ENCODE data around the gene GRID2.

DNA sequence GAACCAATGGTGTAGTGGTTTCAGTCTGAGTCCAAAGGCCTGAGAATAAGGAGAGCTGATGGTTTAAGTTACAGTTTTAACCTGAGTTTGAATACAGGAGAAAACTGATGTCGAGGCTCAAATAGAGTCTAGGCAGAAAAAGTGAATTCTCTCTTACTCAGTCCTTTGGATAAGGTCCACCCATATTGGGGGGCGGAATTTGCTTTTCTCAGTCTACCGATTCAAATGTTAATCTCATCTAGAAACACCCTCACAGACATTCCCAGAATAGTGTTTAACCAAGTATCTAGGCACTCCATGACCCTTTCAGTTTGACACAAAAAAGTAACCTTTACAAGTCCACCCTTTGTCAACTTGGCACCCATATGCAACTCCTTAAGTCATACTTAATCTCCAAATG lies 216.0 kb downstream of the GRID2 start:
- TF ChIP-seq NFE2L2 (IDR thresholded peaks at IDR 0.05; ENCODE audit: low read depth, low read length) (no peak), POLR2A (IDR thresholded peaks at IDR 0.05; ENCODE audit: low read depth, low read length) (no peak), BHLHE40 (IDR thresholded peaks at IDR 0.05; ENCODE audit: low read depth, low read length) (no peak), CTCF (conservative IDR thresholded peaks at IDR 0.05; ENCODE audit: low read depth, low read length) (no peak), MAFK (IDR thresholded peaks at IDR 0.05; ENCODE audit: low read depth, low read length) (no peak), ELK1 (IDR thresholded peaks at IDR 0.05; ENCODE audit: borderline replicate concordance, low read depth, low read length) (no peak), RAD21 (IDR thresholded peaks at IDR 0.05; ENCODE audit: low read length) (no peak), CEBPB (IDR thresholded peaks at IDR 0.05; ENCODE audit: low read depth, low read length) (no peak), RFX5 (IDR thresholded peaks at IDR 0.05; ENCODE audit: low read depth, low read length) (no peak), SMC3 (IDR thresholded peaks at IDR 0.05; ENCODE audit: low read depth, low read length) (no peak), FOS (IDR thresholded peaks at IDR 0.05; ENCODE audit: low read depth, low read length) (no peak), RCOR1 (IDR thresholded peaks at IDR 0.05; ENCODE audit: insufficient replicate concordance, low read length) (no peak)
- TF ChIP-seq, protein P1, sequence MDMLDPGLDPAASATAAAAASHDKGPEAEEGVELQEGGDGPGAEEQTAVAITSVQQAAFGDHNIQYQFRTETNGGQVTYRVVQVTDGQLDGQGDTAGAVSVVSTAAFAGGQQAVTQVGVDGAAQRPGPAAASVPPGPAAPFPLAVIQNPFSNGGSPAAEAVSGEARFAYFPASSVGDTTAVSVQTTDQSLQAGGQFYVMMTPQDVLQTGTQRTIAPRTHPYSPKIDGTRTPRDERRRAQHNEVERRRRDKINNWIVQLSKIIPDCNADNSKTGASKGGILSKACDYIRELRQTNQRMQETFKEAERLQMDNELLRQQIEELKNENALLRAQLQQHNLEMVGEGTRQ (IDR thresholded peaks at IDR 0.05; ENCODE audit: low read depth, low read length) = no peak
